Brain microvascular endothelial cell (primary cell): ENCODE measurements around the gene SLC25A1.

ENCODE experiments used
- DNase-seq: peaks from one replicate; pipeline ENCODE4 v3.0.0-alpha.2; 2020
- H3K27ac ChIP-seq: fragments of 250-450 bp; sonication (Bioruptor Pico); 2 replicates; pipeline ENCODE4 v1.5.1; 2020; ENCODE audit warnings: mild to moderate bottlenecking, moderate library complexity
- H3K27me3 ChIP-seq: fragments of 250-450 bp; sonication (Bioruptor Pico); replicated peaks from 2 replicates; pipeline ENCODE4 v1.5.1; 2020; ENCODE audit warnings: mild to moderate bottlenecking
- H3K36me3 ChIP-seq: fragments of 250-450 bp; sonication (Bioruptor Pico); replicated peaks from 2 replicates; pipeline ENCODE4 v1.5.1; 2020; ENCODE audit warnings: mild to moderate bottlenecking
- H3K4me3 ChIP-seq: 2 replicates; pipeline ENCODE4 v1.5.1; 2011; ENCODE audit warnings: low read depth, mild to moderate bottlenecking, control low read depth, low read length, moderate library complexity
- CTCF ChIP-seq: IDR thresholded peaks from 2 replicates; pipeline ENCODE4 v1.5.1; 2011; ENCODE audit warnings: low read depth, mild to moderate bottlenecking, moderate library complexity, low read length, control low read depth, inconsistent platforms; ENCODE audit errors: missing control alignments
- in situ Hi-C: cut with HindIII; loops from 2 replicates; pipeline ENCODE4 v1.10.0; 2017; ENCODE audit warnings: low sequenced_read_pairs, low pct_ligation_motif_present

Gene SLC25A1

GRCh38 chr22:19152942-19153883 is 25.3 kb downstream of the SLC25A1 start:
- no peak for DNase-seq
- Histone ChIP-seq H3K27ac (no peak overlapping the region), H3K36me3 (no peaks in the 10 kb centered on the region), H3K27me3 (peaks cover 48% of the 10 kb centered on the region), H3K4me3 (no peak overlapping the region)
- in situ Hi-C loops = no loop called here
- no peak for TF ChIP-seq CTCF

GRCh38 chr22:19151329-19152191 is 27.0 kb downstream of the SLC25A1 start:
- peaks cover 61% of the 10 kb centered on the region for H3K27me3 ChIP-seq
- in situ Hi-C loops = no loop called here
- H3K27ac ChIP-seq = no peak overlapping the region

GRCh38 chr22:19150482-19151328 is 27.8 kb downstream of the SLC25A1 start:
- in situ Hi-C loops = no loop called here
- H3K4me3 ChIP-seq = no peak overlapping the region

More at GRCh38 chr22:19151329-19152191, 27.0 kb downstream of the SLC25A1 start:
- TF ChIP-seq CTCF = no peak
- no peak overlapping the region for H3K4me3 ChIP-seq
- no peak for DNase-seq
- H3K36me3 ChIP-seq = no peaks in the 10 kb centered on the region

GRCh38 chr22:19149991-19150390 is 28.5 kb downstream of the SLC25A1 start, which contains the start of gene GSC2:
Gene GSC2 (minus strand): TSS chr22:19150292. CDS start chr22:19150283, 9 bp downstream.
- DNase-seq = no peak
- TF ChIP-seq CTCF = no peak
- Histone ChIP-seq H3K27ac (no peak within 1 kb of the TSS), H3K4me3 (no peak within 1 kb of the TSS), H3K36me3 (no peaks in the 10 kb centered on the region), H3K27me3 (peaks cover 59% of the 10 kb centered on the region)
- in situ Hi-C loops = no loop called here

More at GRCh38 chr22:19150482-19151328, 27.8 kb downstream of the SLC25A1 start:
- H3K27me3 ChIP-seq = peaks cover 61% of the 10 kb centered on the region
- no peaks in the 10 kb centered on the region for H3K36me3 ChIP-seq
- no peak for DNase-seq
- no peak overlapping the region for H3K27ac ChIP-seq
- TF ChIP-seq CTCF = no peak
